Karpas-422 (cell line): Measurements from ENCODE around the gene CERS5. TPM values are rescaled to one million over a fixed set of nuclear protein-coding genes. Genes with fewer than 3 reads are reported as not detected.

Experiments used
- DNase-seq: peaks from one replicate; pipeline ENCODE4 v3.0.0-alpha.2; 2015
- H2AFZ ChIP-seq: fragments of 200-600 bp; sonication (generic); 2 replicates; pipeline ENCODE4 v1.6.1; 2014; ENCODE audit warnings: antibody characterized with exemption, low read length, mixed read lengths
- H3K27ac ChIP-seq: fragments of 200-600 bp; sonication (generic); 2 replicates; pipeline ENCODE4 v1.5.1; 2014; ENCODE audit warnings: mild to moderate bottlenecking, low read length, moderate library complexity
- H3K27me3 ChIP-seq: fragments of 200-600 bp; sonication (generic); 2 replicates; pipeline ENCODE4 v1.6.1; 2014; ENCODE audit warnings: low read length, mixed read lengths
- H3K36me3 ChIP-seq: fragments of 200-600 bp; sonication (generic); 2 replicates; pipeline ENCODE4 v1.6.1; 2014; ENCODE audit warnings: low read length, mixed read lengths; ENCODE audit not compliant: insufficient read depth
- H3K4me1 ChIP-seq: fragments of 200-600 bp; sonication (generic); 2 replicates; pipeline ENCODE4 v1.6.1; 2014; ENCODE audit warnings: mild to moderate bottlenecking, low read length, mixed read lengths
- H3K4me2 ChIP-seq: fragments of 200-600 bp; sonication (generic); 2 replicates; pipeline ENCODE4 v1.6.1; 2014; ENCODE audit warnings: low read length, low read depth, mild to moderate bottlenecking; ENCODE audit not compliant: poor library complexity, severe bottlenecking
- H3K4me3 ChIP-seq: fragments of 200-600 bp; sonication (generic); 2 replicates; pipeline ENCODE4 v1.5.1; 2014; ENCODE audit warnings: mild to moderate bottlenecking, antibody characterized with exemption, low read length, mixed read lengths
- H3K79me2 ChIP-seq: fragments of 200-600 bp; sonication (generic); 2 replicates; pipeline ENCODE4 v1.6.1; 2014; ENCODE audit warnings: mild to moderate bottlenecking, low read length, mixed read lengths
- H3K9ac ChIP-seq: fragments of 200-600 bp; sonication (generic); 2 replicates; pipeline ENCODE4 v1.6.0; 2014; ENCODE audit warnings: low read length
- H3K9me2 ChIP-seq: fragments of 200-600 bp; sonication (generic), shearing (Covaris generic); replicated peaks from 2 replicates; pipeline ENCODE4 v1.6.0; 2014; ENCODE audit warnings: mild to moderate bottlenecking, low read length, moderate library complexity; ENCODE audit not compliant: insufficient read depth
- H3K9me3 ChIP-seq: fragments of 300-700, 200-600 bp; sonication (generic); 2 replicates; pipeline ENCODE4 v1.6.1; 2014; ENCODE audit warnings: low read length, mixed read lengths
- H4K20me1 ChIP-seq: fragments of 200-600 bp; sonication (generic); 2 replicates; pipeline ENCODE4 v1.6.1; 2014; ENCODE audit warnings: mild to moderate bottlenecking, antibody characterized with exemption, low read length, low read depth; ENCODE audit not compliant: insufficient read depth
- total RNA-seq: library from RNA; depleted of rRNA; stranded (reverse); fragments of >200 nt; shearing (Covaris generic); gene quantifications from 2 replicates; pipeline ENCODE4 v1.2.3, GENCODE V29; 2014; ENCODE audit warnings: low replicate concordance

The CERS5 gene
- total RNA-seq, 1 experiment from 2014 or later, result 65.9 TPM

DNA sequence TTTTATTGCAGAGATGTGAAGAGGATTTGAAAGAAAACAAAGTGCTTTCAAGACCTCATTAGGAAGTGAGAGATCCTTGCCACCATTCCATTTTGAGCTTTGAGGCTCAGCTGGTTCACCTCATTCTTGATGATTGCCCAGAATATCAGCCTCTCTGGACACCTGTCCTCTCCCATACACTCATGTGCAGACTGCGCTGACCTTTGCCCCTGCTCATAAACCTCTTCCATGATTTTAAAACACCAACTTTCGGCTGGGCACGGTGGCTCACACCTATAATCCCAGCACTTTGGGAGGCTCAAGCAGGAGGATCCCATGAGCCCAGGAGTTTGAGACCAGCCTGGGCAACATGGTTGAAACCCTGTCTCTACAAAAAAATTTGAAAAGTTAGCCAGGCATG is 46.2 kb downstream of the CERS5 start:
- Histone ChIP-seq H3K36me3 (peaks cover 34% of the 10 kb centered on the region), H3K4me1 (no peaks in the 10 kb centered on the region)
- DNase-seq, result no peak

GRCh38 chr12:50120521-50120920 is 46.6 kb downstream of the CERS5 start:
- Histone ChIP-seq H3K9me3 (no peaks in the 10 kb centered on the region), H3K27ac (no peak overlapping the region), H2AFZ (no peak overlapping the region), H3K4me2 (no peak overlapping the region), H3K36me3 (peaks cover 37% of the 10 kb centered on the region), H3K27me3 (no peaks in the 10 kb centered on the region), H3K4me3 (no peak overlapping the region), H3K4me1 (no peaks in the 10 kb centered on the region), H4K20me1 (no peaks in the 10 kb centered on the region), H3K9ac (no peak overlapping the region), H3K79me2 (peaks cover 70% of the 10 kb centered on the region), H3K9me2 (no peaks in the 10 kb centered on the region)
- DNase-seq, result no peak

More for the DNA sequence above, 46.2 kb downstream of the CERS5 start:
- no peak overlapping the region for H3K9ac ChIP-seq
- H3K4me3 ChIP-seq, result no peak overlapping the region
- H3K79me2 ChIP-seq, result peaks cover 68% of the 10 kb centered on the region
- H3K27ac ChIP-seq, result no peak overlapping the region
- H3K9me2 ChIP-seq, result no peaks in the 10 kb centered on the region
- no peak overlapping the region for H2AFZ ChIP-seq
- H3K9me3 ChIP-seq, result no peaks in the 10 kb centered on the region
- no peaks in the 10 kb centered on the region for H3K27me3 ChIP-seq
- no peaks in the 10 kb centered on the region for H4K20me1 ChIP-seq
- H3K4me2 ChIP-seq, result no peak overlapping the region

DNA sequence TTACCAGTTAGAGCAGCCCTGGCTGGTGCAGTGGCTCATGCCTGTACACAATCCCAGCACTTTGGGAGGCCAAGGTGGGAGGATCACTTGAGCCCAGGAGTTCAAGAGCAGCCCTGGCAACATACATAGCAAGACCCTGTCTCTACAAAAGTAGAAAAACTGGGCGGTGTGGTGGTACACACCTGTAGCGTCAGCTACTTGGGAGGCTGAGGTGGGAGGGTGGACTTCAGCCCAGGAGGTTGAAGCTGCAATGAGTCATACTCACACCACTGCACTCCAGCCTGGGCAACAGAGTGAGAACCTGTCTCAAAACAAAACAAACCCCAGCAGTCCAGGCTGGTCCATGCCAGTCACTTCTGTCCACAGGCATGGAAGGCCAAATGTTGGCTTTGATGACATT is 47.8 kb downstream of the CERS5 start:
- Histone ChIP-seq H3K36me3 (peaks cover 39% of the 10 kb centered on the region), H3K9me2 (no peaks in the 10 kb centered on the region), H2AFZ (no peak overlapping the region), H3K27me3 (no peaks in the 10 kb centered on the region), H3K79me2 (peaks cover 76% of the 10 kb centered on the region), H3K4me1 (no peaks in the 10 kb centered on the region), H3K9me3 (no peaks in the 10 kb centered on the region), H3K4me2 (no peak overlapping the region), H3K27ac (no peak overlapping the region), H3K9ac (no peak overlapping the region), H3K4me3 (no peak overlapping the region), H4K20me1 (no peaks in the 10 kb centered on the region)
- no peak for DNase-seq

DNA sequence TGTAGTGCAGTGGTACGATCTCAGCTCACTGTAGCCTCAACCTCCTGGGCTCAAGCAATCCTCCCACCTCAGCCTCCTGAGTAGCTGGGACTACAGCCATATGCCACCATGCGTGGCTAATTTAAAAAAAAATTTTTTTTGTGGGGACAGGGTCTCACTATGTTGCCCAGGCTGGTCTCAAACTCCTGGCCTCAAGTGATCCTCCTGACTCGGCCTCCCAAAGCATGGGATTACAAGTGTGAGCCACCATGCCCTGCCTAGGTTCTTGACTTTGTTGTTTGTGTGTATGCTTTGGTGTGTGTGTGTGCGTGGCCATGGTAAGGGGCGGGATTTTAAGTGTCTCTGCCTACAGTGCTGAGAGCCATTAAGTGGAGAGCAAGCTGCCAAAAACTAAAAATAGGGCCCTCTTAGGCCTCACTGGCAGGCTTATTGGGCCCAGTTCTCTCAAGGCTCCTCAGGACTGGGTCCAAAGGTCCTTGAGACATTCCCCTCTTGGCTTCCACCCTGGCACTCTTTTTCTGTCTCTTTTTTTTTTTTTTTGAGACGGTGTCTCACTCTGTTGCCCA is 50.0 kb downstream of the CERS5 start:
- Histone ChIP-seq H3K27ac (no peak overlapping the region), H2AFZ (no peak overlapping the region), H3K4me3 (no peak overlapping the region), H4K20me1 (0 out of 2 replicates have a peak, but pooled peaks cover 2% of the 10 kb centered on the region), H3K9me2 (no peaks in the 10 kb centered on the region), H3K9ac (no peak overlapping the region), H3K9me3 (no peaks in the 10 kb centered on the region), H3K4me1 (peaks cover 6% of the 10 kb centered on the region), H3K27me3 (no peaks in the 10 kb centered on the region), H3K79me2 (peaks cover 80% of the 10 kb centered on the region), H3K4me2 (no peak overlapping the region), H3K36me3 (peaks cover 34% of the 10 kb centered on the region)
- no peak for DNase-seq

DNA sequence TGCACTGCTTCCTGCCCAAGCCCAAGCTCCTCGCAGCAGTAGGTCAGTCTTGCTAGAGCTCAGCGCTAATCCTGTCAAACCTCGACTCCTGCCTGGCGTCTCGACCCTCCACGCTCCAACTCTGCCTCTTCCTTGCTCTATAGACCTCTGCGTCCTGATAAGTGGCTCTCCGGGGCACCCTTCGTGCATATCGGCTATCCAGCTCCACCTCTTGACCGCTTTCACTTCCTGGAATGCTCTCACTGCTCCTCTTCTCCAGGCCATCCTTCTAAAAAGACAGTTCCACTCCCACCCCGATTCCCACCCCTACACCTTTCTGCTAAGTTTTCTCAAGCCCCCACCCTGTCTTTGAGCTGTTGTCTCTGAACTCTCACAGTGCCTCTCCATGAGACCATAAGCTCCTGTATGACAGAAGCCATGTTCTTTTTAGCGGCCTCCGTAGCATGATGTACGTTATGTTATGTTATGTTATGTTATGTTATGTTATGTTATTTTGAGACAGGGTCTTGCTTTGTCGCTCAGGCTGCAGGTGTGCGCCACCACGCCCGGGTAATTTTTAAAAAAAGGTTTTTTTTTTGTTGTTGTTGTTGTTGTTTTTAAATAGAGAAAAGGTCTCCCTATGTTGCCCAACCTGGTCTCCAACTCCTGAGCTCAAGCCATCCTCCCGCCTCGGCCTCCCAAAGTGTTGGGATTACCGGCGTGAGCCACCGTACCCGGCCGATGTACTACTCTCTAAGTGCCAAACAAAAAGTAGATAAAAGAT is 54.5 kb downstream of the CERS5 start:
- Histone ChIP-seq H3K27me3 (no peaks in the 10 kb centered on the region), H3K9ac (peak overlapping the region; percentile 94), H3K4me3 (peak overlapping the region; percentile 99), H3K9me3 (no peaks in the 10 kb centered on the region), H4K20me1 (0 out of 2 replicates have a peak, but pooled peaks cover 2% of the 10 kb centered on the region), H3K79me2 (peaks cover 51% of the 10 kb centered on the region), H3K4me1 (peaks cover 31% of the 10 kb centered on the region), H2AFZ (no peak overlapping the region), H3K9me2 (no peaks in the 10 kb centered on the region), H3K27ac (peak overlapping the region; percentile 78), H3K36me3 (peaks cover 14% of the 10 kb centered on the region; the same call in 1 of the 2 replicates), H3K4me2 (peak overlapping the region; percentile 81)
- DNase-seq, result peak; percentile 75

GRCh38 chr12:50111693-50112455 is 55.3 kb downstream of the CERS5 start, which contains the start of gene COX14:
Gene COX14 (plus strand): TSS chr12:50112236. CDS start chr12:50120044, 7,808 bp downstream.
- peaks cover 31% of the 10 kb centered on the region for H3K4me1 ChIP-seq
- peaks cover 14% of the 10 kb centered on the region; the same call in 1 of the 2 replicates for H3K36me3 ChIP-seq
- no peak within 1 kb of the TSS; the same call in 1 of the 2 replicates for H2AFZ ChIP-seq

DNA sequence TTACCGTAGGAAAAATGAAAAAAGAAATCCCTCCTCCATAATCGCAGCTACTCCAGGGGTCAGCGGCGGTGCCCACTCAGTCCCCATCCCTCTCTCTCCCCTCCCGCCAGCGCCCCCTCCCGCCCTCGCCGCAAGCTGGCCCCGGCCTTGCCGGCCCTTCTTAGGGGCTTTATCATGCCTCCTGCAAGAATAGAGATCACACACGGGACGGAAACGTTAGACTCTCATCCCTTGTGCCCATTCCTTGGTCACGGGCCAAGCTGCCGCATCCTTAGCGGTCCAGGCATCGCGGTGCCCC is 55.8 kb downstream of the CERS5 start:
- Histone ChIP-seq H3K9me3 (no peaks in the 10 kb centered on the region), H3K4me3 (peak overlapping the region; percentile 71), H3K79me2 (peaks cover 39% of the 10 kb centered on the region), H2AFZ (no peak overlapping the region; the same call in 1 of the 2 replicates), H3K27me3 (no peaks in the 10 kb centered on the region), H3K36me3 (peaks cover 9% of the 10 kb centered on the region; the same call in 1 of the 2 replicates), H4K20me1 (0 out of 2 replicates have a peak, but pooled peaks cover 2% of the 10 kb centered on the region), H3K9me2 (no peaks in the 10 kb centered on the region), H3K4me2 (peak overlapping the region; percentile 99), H3K27ac (peak overlapping the region; percentile 96), H3K9ac (peak overlapping the region; percentile 76), H3K4me1 (peaks cover 31% of the 10 kb centered on the region)
- no peak for DNase-seq

More at GRCh38 chr12:50111693-50112455, 55.3 kb downstream of the CERS5 start, which contains the start of gene COX14:
- Histone ChIP-seq H3K9me2 (no peaks in the 10 kb centered on the region), H3K27me3 (no peaks in the 10 kb centered on the region), H3K79me2 (peaks cover 44% of the 10 kb centered on the region), H3K9ac (peak within 1 kb of the TSS; percentile 94), H4K20me1 (0 out of 2 replicates have a peak, but pooled peaks cover 2% of the 10 kb centered on the region), H3K27ac (peak within 1 kb of the TSS; percentile 96), H3K4me3 (peak within 1 kb of the TSS; percentile 99), H3K9me3 (no peaks in the 10 kb centered on the region), H3K4me2 (peak within 1 kb of the TSS; percentile 99)
- DNase-seq, result peak; percentile 100
